B cell (primary cell): ENCODE results near the gene UPB1. TPM values are rescaled to one million over a fixed set of nuclear protein-coding genes. Genes with fewer than 3 reads are reported as not detected.

ENCODE experiments used
- ATAC-seq: fragments of 200-7000 bp; cut with Tn5 transposase; one replicate; pipeline ENCODE4 v1.10.0; 2021; ENCODE audit warnings: low read depth, mild to moderate bottlenecking, moderate number of reproducible peaks, moderate library complexity
- CTCF ChIA-PET: fragments of 350-600 bp; sonication (Branson Sonifier 250); formaldehyde crosslinking; loops from one replicate; lab custom pipeline; 2021; ENCODE audit warnings: antibody characterized with exemption, inconsistent platforms; lab: Charles Lee
- POLR2A ChIA-PET: fragments of 350-600 bp; sonication (Branson Sonifier 250); formaldehyde crosslinking; loops from one replicate; lab custom pipeline; 2021; ENCODE audit warnings: antibody characterized with exemption; lab: Charles Lee
- DNase-seq: peaks from one replicate; pipeline ENCODE4 v3.0.0; 2013
- H2AFZ ChIP-seq: 2 replicates; pipeline ENCODE4 v1.6.1; 2012; ENCODE audit warnings: mild to moderate bottlenecking, low read depth, low read length; ENCODE audit not compliant: insufficient read depth, poor library complexity, severe bottlenecking
- H3K27ac ChIP-seq, 2 donors: 1 replicate in 1 of 2; 2 replicates in 1 of 2; pipeline ENCODE4 v1.5.1; 2012 to 2013; ENCODE audit warnings: low read length in 2 of 2, mild to moderate bottlenecking in 2 of 2, moderate library complexity in 1 of 2
- H3K27me3 ChIP-seq, 4 experiments: fragments of 200-600 bp in 1 of 4; sonication (generic) in 1 of 4; replicated peaks in 1 of 4; 1 replicate in 2 of 4; 2 replicates in 2 of 4; pipeline versions ENCODE4 v1.6.1 to v1.7.0; 2013 to 2016; ENCODE audit warnings: low read length in 3 of 4, mild to moderate bottlenecking in 2 of 4, mixed read lengths in 1 of 4, moderate library complexity in 1 of 4; ENCODE audit not compliant: insufficient read depth in 4 of 4, control insufficient read depth in 3 of 4; ENCODE audit errors: control extremely low read depth in 1 of 4
- H3K36me3 ChIP-seq, 2 experiments: replicated peaks in 1 of 2; 1 replicate in 1 of 2; 2 replicates in 1 of 2; pipeline versions ENCODE4 v1.6.1 to v1.7.1; 2013; ENCODE audit warnings: low read length in 1 of 2; ENCODE audit not compliant: insufficient read depth in 2 of 2, control insufficient read depth in 1 of 2; ENCODE audit errors: control extremely low read depth in 1 of 2, extremely low read depth in 1 of 2
- H3K4me1 ChIP-seq, 2 donors: fragments of 200-600 bp in 1 of 2; sonication (generic) in 1 of 2; 1 replicate in 1 of 2; 2 replicates in 1 of 2; pipeline versions ENCODE4 v1.5.1 to v1.6.1; 2013 to 2017; ENCODE audit warnings: low read length in 2 of 2; ENCODE audit not compliant: control insufficient read depth in 2 of 2, insufficient read depth in 2 of 2
- H3K4me2 ChIP-seq: replicated peaks from 2 replicates; pipeline ENCODE3; 2012; ENCODE audit warnings: mild to moderate bottlenecking, low read depth, low read length; ENCODE audit not compliant: poor library complexity, severe bottlenecking
- H3K4me3 ChIP-seq, 5 experiments: fragments of 200-600 bp in 1 of 5; sonication (generic) in 1 of 5; 1 replicate in 3 of 5; 2 replicates in 2 of 5; pipeline versions ENCODE4 v1.5.1 to v1.7.0; 2011 to 2016; ENCODE audit warnings: low read length in 4 of 5, mild to moderate bottlenecking in 4 of 5, low read depth in 2 of 5, control low read depth in 1 of 5, moderate library complexity in 1 of 5; ENCODE audit not compliant: insufficient read depth in 1 of 5; ENCODE audit errors: control extremely low read depth in 1 of 5, extremely low read depth in 1 of 5
- H3K79me2 ChIP-seq: fragments of 200-600 bp; sonication (generic); one replicate; pipeline ENCODE4 v1.6.0; 2016; ENCODE audit warnings: low read length; ENCODE audit not compliant: control insufficient read depth, insufficient read depth
- H3K9ac ChIP-seq: fragments of 200-600 bp; sonication (generic); 2 replicates; pipeline ENCODE4 v1.6.1; 2017; ENCODE audit warnings: mild to moderate bottlenecking, low read length, moderate library complexity
- H3K9me3 ChIP-seq, 3 donors: one replicate each; pipeline versions ENCODE4 v1.6.1 to v1.7.1; 2013; ENCODE audit warnings: low read length in 2 of 3; ENCODE audit not compliant: control insufficient read depth in 2 of 3, insufficient read depth in 1 of 3; ENCODE audit errors: control extremely low read depth in 1 of 3
- H4K20me1 ChIP-seq: 2 replicates; pipeline ENCODE4 v1.6.0; 2012; ENCODE audit warnings: mild to moderate bottlenecking, low read length; ENCODE audit not compliant: insufficient read depth, control insufficient read depth, poor library complexity, severe bottlenecking
- H3K27ac Mint-ChIP-seq: one replicate; pipeline ENCODE4 v1.8.0; 2021; ENCODE audit warnings: mixed read lengths
- H3K27me3 Mint-ChIP-seq: one replicate; pipeline ENCODE4 v1.8.0; 2021; ENCODE audit warnings: mixed read lengths
- H3K4me1 Mint-ChIP-seq: one replicate; pipeline ENCODE4 v1.8.0; 2021; ENCODE audit warnings: mixed read lengths
- H3K4me3 Mint-ChIP-seq: one replicate; pipeline ENCODE4 v1.8.0; 2021; ENCODE audit warnings: mixed read lengths
- H3K9me3 Mint-ChIP-seq: one replicate; pipeline ENCODE4 v1.8.0; 2022; ENCODE audit warnings: mixed read lengths; ENCODE audit not compliant: insufficient read depth
- EZH2 ChIP-seq: IDR thresholded peaks from 2 replicates; pipeline ENCODE4 v1.6.1; 2012; ENCODE audit warnings: borderline replicate concordance, low read depth, mild to moderate bottlenecking, moderate library complexity, low read length; ENCODE audit not compliant: insufficient read depth, poor library complexity, severe bottlenecking
- WGBS: methylation state at CpG from one replicate; pipeline ENCODE4 v1.1.5; 2013; ENCODE audit warnings: missing lambda C conversion rate; ENCODE audit not compliant: insufficient coverage; 5-methylcytosine and 5-hydroxymethylcytosine counted together
- intact Hi-C: fragments of 100-400 bp; cut with micrococcal nuclease; formaldehyde crosslinking; loops from one replicate; pipeline ENCODE4 v1.10.0; 2022
- polyA plus RNA-seq: library from polyadenylated mRNA; depleted of rRNA; stranded (reverse); fragments of >200 nt; gene quantifications from 2 replicates; pipeline ENCODE4 v1.2.3, GENCODE V29; 2012
- total RNA-seq, 2 donors: library from RNA; stranded (reverse); fragments of 120-200 nt in 1 of 2; gene quantifications; 1 replicate in 1 of 2; 2 replicates in 1 of 2; pipeline versions ENCODE4 v1.2.3 to v1.2.4, GENCODE V29; 2013 to 2022
- TF ChIP-seq, protein P1 (sequence below): fragments of 200-600 bp; IDR thresholded peaks from one replicate; pipeline ENCODE4 v1.8.0; 2022; ENCODE audit warnings: antibody characterized with exemption, mild to moderate bottlenecking

Gene UPB1
- total and polyA plus RNA-seq, 2 donors (not counting 1 experiment from before 2014, with no cell fraction given): 1.2 to 4.0 TPM

DNA sequence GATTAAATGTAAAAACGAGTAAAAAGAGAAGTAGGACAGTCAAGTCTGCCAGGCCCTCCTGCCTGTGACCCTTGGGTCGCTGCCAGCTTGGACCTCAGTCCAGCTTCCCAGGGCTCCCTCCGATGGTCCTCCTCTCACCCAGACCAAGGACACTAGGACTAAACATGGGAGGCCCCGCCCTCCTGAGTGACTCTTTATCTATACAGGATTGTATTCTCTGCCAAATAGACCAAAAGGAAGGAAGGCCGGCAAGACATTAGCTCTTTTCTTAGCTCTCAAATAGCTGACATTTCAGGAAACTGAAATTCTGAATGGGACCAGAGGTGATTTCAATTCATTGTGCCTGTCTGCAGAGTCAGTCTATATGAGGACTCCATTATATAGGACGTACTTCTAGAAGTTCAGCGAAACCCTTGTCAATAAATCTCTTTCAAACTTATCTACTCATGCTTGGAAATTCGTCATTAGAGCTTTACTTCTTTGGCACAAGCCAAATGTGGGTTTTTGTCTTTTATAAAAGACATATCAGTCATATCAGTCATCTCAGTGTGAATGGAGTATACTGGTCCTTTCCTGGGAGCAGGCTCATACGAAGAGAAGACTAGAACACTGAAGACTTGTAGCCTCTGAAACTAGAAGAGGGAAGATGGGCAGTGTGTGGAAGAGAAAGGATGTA, 39.2 kb upstream of the UPB1 start:
- ChIA-PET CTCF (interaction anchor here (0.6 to 1.7 kb wide), 5 partner anchors 9 to 29 kb away, joined by 3 to 5 read pairs (median 3); no protein-coding TSS in a partner anchor), POLR2A (no interaction called here)
- Histone ChIP-seq H3K4me1 (peaks cover 1% of the 10 kb centered on the region in 2 donors), H3K9me3 (peaks cover 0 to 7% (median under 1%) of the 10 kb centered on the region in 3 donors), H3K36me3 (no peaks in the 10 kb centered on the region), H3K4me3 (no peak overlapping the region), H3K27ac (no peak overlapping the region), H3K79me2 (no peaks in the 10 kb centered on the region), H3K27me3 (no peaks in the 10 kb centered on the region), H4K20me1 (no peaks in the 10 kb centered on the region), H3K4me2 (no peak overlapping the region), H3K9ac (no peak overlapping the region), H2AFZ (no peak overlapping the region)
- no peak for ATAC-seq
- Mint-ChIP-seq H3K4me3 (no peak overlapping the region), H3K27ac (no peak overlapping the region), H3K9me3 (no peaks in the 10 kb centered on the region), H3K27me3 (no peaks in the 10 kb centered on the region), H3K4me1 (peaks cover 4% of the 10 kb centered on the region)
- TF ChIP-seq EZH2: no peak
- TF ChIP-seq, protein P1, sequence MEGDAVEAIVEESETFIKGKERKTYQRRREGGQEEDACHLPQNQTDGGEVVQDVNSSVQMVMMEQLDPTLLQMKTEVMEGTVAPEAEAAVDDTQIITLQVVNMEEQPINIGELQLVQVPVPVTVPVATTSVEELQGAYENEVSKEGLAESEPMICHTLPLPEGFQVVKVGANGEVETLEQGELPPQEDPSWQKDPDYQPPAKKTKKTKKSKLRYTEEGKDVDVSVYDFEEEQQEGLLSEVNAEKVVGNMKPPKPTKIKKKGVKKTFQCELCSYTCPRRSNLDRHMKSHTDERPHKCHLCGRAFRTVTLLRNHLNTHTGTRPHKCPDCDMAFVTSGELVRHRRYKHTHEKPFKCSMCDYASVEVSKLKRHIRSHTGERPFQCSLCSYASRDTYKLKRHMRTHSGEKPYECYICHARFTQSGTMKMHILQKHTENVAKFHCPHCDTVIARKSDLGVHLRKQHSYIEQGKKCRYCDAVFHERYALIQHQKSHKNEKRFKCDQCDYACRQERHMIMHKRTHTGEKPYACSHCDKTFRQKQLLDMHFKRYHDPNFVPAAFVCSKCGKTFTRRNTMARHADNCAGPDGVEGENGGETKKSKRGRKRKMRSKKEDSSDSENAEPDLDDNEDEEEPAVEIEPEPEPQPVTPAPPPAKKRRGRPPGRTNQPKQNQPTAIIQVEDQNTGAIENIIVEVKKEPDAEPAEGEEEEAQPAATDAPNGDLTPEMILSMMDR: no peak
- WGBS: 89% methylated on average over 4 of the region's 9 CpGs
- DNase-seq: no peak
- intact Hi-C loops: no loop called here

DNA sequence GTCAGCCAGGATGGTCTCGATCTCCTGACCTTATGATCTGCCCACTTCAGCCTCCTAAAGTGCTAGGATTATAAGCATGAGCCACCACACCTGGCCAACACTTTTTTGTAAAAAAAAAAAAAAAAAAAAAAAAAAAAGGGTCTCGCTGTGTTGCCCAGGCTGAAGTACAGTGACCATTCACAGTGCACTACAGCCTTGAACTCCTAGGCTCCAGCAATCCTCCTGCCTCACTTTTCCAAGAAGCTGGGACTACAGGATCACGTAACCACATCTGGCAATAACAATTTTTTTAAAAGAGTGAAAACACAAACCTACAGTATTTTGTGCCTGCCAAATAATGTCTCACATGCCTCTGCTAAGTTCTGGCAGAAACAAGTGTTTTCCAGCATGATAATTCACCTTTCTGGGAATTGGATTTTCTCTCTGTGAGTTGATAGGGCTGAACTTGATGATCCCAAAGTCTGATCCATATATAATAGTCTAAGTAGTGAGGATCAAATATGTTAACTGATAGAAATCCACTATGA, 37.2 kb upstream of the UPB1 start:
- H3K4me3 Mint-ChIP-seq: no peak overlapping the region
- 100% methylated on average over 1 of the region's 3 CpGs for WGBS
- H3K27me3 Mint-ChIP-seq: no peaks in the 10 kb centered on the region
- no peak overlapping the region for H2AFZ ChIP-seq
- H3K27ac ChIP-seq: no peak overlapping the region
- H3K79me2 ChIP-seq: no peaks in the 10 kb centered on the region
- POLR2A ChIA-PET: no interaction called here
- peaks cover under 1% of the 10 kb centered on the region for H3K9me3 Mint-ChIP-seq
- H3K36me3 ChIP-seq: no peaks in the 10 kb centered on the region
- no peak overlapping the region for H3K27ac Mint-ChIP-seq
- H3K4me1 Mint-ChIP-seq: peaks cover 8% of the 10 kb centered on the region
- H3K9ac ChIP-seq: no peak overlapping the region
- DNase-seq (no peak), ATAC-seq (no peak)
- CTCF ChIA-PET: interaction anchor here (0.7 to 1.4 kb wide), 2 partner anchors 40 to 116 kb away, joined by 3 read pairs; no protein-coding TSS in a partner anchor
- TF ChIP-seq, protein P1: no peak
- TF ChIP-seq EZH2: no peak
- intact Hi-C loops: no loop called here
- no peak overlapping the region for H3K4me3 ChIP-seq
- H3K9me3 ChIP-seq: peaks cover 0 to 2% (median 0%) of the 10 kb centered on the region in 3 donors
- H3K4me2 ChIP-seq: no peak overlapping the region
- no peaks in the 10 kb centered on the region for H4K20me1 ChIP-seq
- H3K4me1 ChIP-seq: peaks cover 1 to 4% of the 10 kb centered on the region in 2 donors
- H3K27me3 ChIP-seq: no peaks in the 10 kb centered on the region
